Daoy (cell line): ENCODE results near the gene MTG2. TPM values are rescaled to one million over a fixed set of nuclear protein-coding genes. Genes with fewer than 3 reads are reported as not detected.

ENCODE experiments used
- DNase-seq: peaks from one replicate; pipeline ENCODE4 v3.0.0-alpha.2; 2015; ENCODE audit warnings: low read depth
- total RNA-seq: library from RNA; depleted of rRNA; stranded (reverse); fragments of >200 nt; shearing (Covaris generic); gene quantifications from 2 replicates; pipeline ENCODE4 v1.2.3, GENCODE V29; 2014; rRNA removed

The MTG2 gene
- 13.3 and 23.0 TPM in 2 replicates for total RNA-seq

GRCh38 chr20:62182469-62183425 is at the start of gene MTG2:
MTG2 (plus strand) TSS chr20:62183028; CDS start chr20:62193421, 10,393 bp downstream.
- DNase-seq, result peak; percentile 97

GRCh38 chr20:62133051-62133845 is 49.6 kb upstream of the MTG2 start:
- no peak for DNase-seq

- no peak for DNase-seq
Measured at GRCh38 chr20:62133864-62134263, 49.0 kb upstream of the MTG2 start.

- no peak for DNase-seq
Measured at GRCh38 chr20:62134735-62135231, 48.0 kb upstream of the MTG2 start.

- DNase-seq, result no peak
Measured at GRCh38 chr20:62135573-62136266, 47.1 kb upstream of the MTG2 start.

- DNase-seq, result peak; percentile 69
Measured at GRCh38 chr20:62136283-62137091, 46.3 kb upstream of the MTG2 start.

- DNase-seq, result no peak
Measured at GRCh38 chr20:62137092-62137384, 45.8 kb upstream of the MTG2 start.

- DNase-seq, result no peak
Measured at GRCh38 chr20:62137478-62138203, 45.2 kb upstream of the MTG2 start.

- no peak for DNase-seq
Measured at GRCh38 chr20:62138204-62138543, 44.7 kb upstream of the MTG2 start.

- no peak for DNase-seq
Measured at GRCh38 chr20:62138912-62139311, 43.9 kb upstream of the MTG2 start.

- DNase-seq, result no peak
Measured at GRCh38 chr20:62139636-62140035, 43.2 kb upstream of the MTG2 start.

GRCh38 chr20:62141043-62141396 is 41.8 kb upstream of the MTG2 start:
- no peak for DNase-seq

GRCh38 chr20:62141397-62142251 is 41.2 kb upstream of the MTG2 start:
- DNase-seq, result no peak

GRCh38 chr20:62142252-62143080 is 40.4 kb upstream of the MTG2 start:
- no peak for DNase-seq

GRCh38 chr20:62143081-62143956 is 39.5 kb upstream of the MTG2 start, which contains the start of the genes PSMA7 and SS18L1:
PSMA7 (minus strand) TSS chr20:62143394; CDS start chr20:62143303, 91 bp downstream.
SS18L1 (plus strand) TSS chr20:62143769; CDS start chr20:62143821, 52 bp downstream.
- peak; percentile 93 for DNase-seq

GRCh38 chr20:62143957-62144825 is 38.6 kb upstream of the MTG2 start:
- peak; percentile 71 for DNase-seq

- no peak for DNase-seq
Measured at GRCh38 chr20:62145688-62146018, 37.2 kb upstream of the MTG2 start.
